Sigmoid colon (tissue), 7 donors: ENCODE measurements around the gene ABHD2. TPM values are rescaled to one million over a fixed set of nuclear protein-coding genes. Genes with fewer than 3 reads are reported as not detected.

ENCODE experiments used
- DNase-seq: peaks from one replicate; pipeline ENCODE4 v3.0.0-alpha.2; 2019
- H3K27ac ChIP-seq, 4 donors: fragments of 200-600 bp; sonication (generic); one replicate each; pipeline ENCODE4 v1.5.1; 2016 to 2019; ENCODE audit warnings: mild to moderate bottlenecking in 1 of 4
- H3K27me3 ChIP-seq, 3 donors: fragments of 200-600 bp; sonication (generic); one replicate each; pipeline ENCODE4 v1.5.1; 2019; ENCODE audit warnings: mild to moderate bottlenecking in 1 of 3
- H3K36me3 ChIP-seq, 4 donors: fragments of 200-600 bp; sonication (generic); one replicate each; pipeline ENCODE4 v1.5.1; 2016 to 2019
- H3K4me1 ChIP-seq, 4 donors: fragments of 200-600 bp; sonication (generic); one replicate each; pipeline ENCODE4 v1.5.1; 2017 to 2019
- H3K4me3 ChIP-seq, 4 donors: fragments of 200-600 bp; sonication (generic); one replicate each; pipeline ENCODE4 v1.5.1; 2017 to 2019; ENCODE audit warnings: mild to moderate bottlenecking in 2 of 4, moderate library complexity in 1 of 4
- H3K9me3 ChIP-seq, 4 donors: fragments of 200-600 bp in 3 of 4; sonication (generic) in 3 of 4; one replicate each; pipeline versions ENCODE4 v1.5.1 to v1.6.1; 2013 to 2019
- CTCF ChIP-seq, 4 experiments: fragments of 450-650 bp in 3 of 4; fragments of 200-600 bp in 1 of 4; IDR thresholded peaks; one replicate each; pipeline ENCODE4 v1.5.1; 2016 to 2019; ENCODE audit warnings: antibody characterized with exemption in 4 of 4, mild to moderate bottlenecking in 3 of 4, moderate library complexity in 2 of 4
- EP300 ChIP-seq, 4 donors: sonication (generic); formaldehyde crosslinking; IDR thresholded peaks; one replicate each; pipeline ENCODE4 v1.6.1; 2017; ENCODE audit warnings: antibody characterized with exemption in 4 of 4
- POLR2A ChIP-seq, 2 donors: fragments of 450-650 bp; IDR thresholded peaks; one replicate each; pipeline ENCODE4 v1.6.1; 2016; ENCODE audit warnings: antibody characterized with exemption in 2 of 2, mild to moderate bottlenecking in 2 of 2, moderate library complexity in 2 of 2
- POLR2AphosphoS5 ChIP-seq, 4 donors: sonication (generic); formaldehyde crosslinking; IDR thresholded peaks; one replicate each; pipeline ENCODE4 v1.6.1; 2017; ENCODE audit warnings: antibody characterized with exemption in 4 of 4
- WGBS, 2 donors: extraction: QIAGEN DNeasy Blood & Tissue Kit; methylation state at CpG; one replicate each; pipeline ENCODE4 v1.1.7; 2013; 5-methylcytosine and 5-hydroxymethylcytosine counted together
- intact Hi-C: fragments of 100-400 bp; cut with DNase I; formaldehyde crosslinking; loops from one replicate; pipeline ENCODE4 v1.15.1; 2023
- polyA plus RNA-seq, 3 donors: library from polyadenylated mRNA; stranded (reverse); fragments of 200-250 nt; gene quantifications; one replicate each; pipeline ENCODE4 v1.2.3, GENCODE V29; 2013
- total RNA-seq, 4 donors: library from RNA; depleted of rRNA; stranded (reverse); fragments of >200 nt; gene quantifications; one replicate each; pipeline ENCODE4 v1.1.0, GENCODE V29; 2016
- donor health status: healthy with polysubstance abuse.
- donor health status: Bipolar disorder and iron deficiency.
- donor health status: healthy.

Gene ABHD2
- total RNA-seq (10 to 100 TPM; 32.9 to 81.5 (median 49.0) TPM), polyA plus RNA-seq (10 to 100 TPM in 1 of 3 donors, 1 to 10 TPM in 2; 1.8 to 27.7 (median 4.2) TPM)

- peak; percentile 100 for DNase-seq
- Histone ChIP-seq H3K4me3 (peak within 1 kb of the TSS; percentile 72 to 97 (median 88)), H3K27me3 (no peaks in the 10 kb centered on the region), H3K9me3 (no peaks in the 10 kb centered on the region), H3K27ac (peak within 1 kb of the TSS; percentile 94 to 98 (median 96)), H3K36me3 (no peaks in the 10 kb centered on the region), H3K4me1 (peaks cover 0 to 75% (median 67%) of the 10 kb centered on the region in 4 donors)
- WGBS, 2 donors, result 0 to 1% methylated on average over 51 of the region's 51 CpGs
- intact Hi-C loops, result no loop called here
- TF ChIP-seq POLR2AphosphoS5 (IDR thresholded peaks at IDR 0.05) (peak; percentile 90 to 97 (median 94)), EP300 (IDR thresholded peaks at IDR 0.05) (peak in 2 of 4 donors; percentile 2 to 33), CTCF (IDR thresholded peaks at IDR 0.05) (no peak), POLR2A (IDR thresholded peaks at IDR 0.05) (peak; percentile 87 to 95)
Observed at GRCh38 chr15:89087830-89088604, at the start of gene ABHD2. Gene ABHD2 (plus strand): TSS chr15:89088456. CDS start chr15:89116328, 27,872 bp downstream.

GRCh38 chr15:89039142-89039541 is 49.1 kb upstream of the ABHD2 start:
- peak overlapping the region in 1 of 4 donors; percentile 67 for H3K27ac ChIP-seq

GRCh38 chr15:89041507-89041906 is 46.7 kb upstream of the ABHD2 start:
- H3K4me1 ChIP-seq, result peaks cover 0 to 18% (median 9%) of the 10 kb centered on the region in 4 donors
- no peak for DNase-seq
- WGBS, 2 donors, result 85 to 88% methylated on average over 5 of the region's 5 CpGs
- no peak overlapping the region for H3K4me3 ChIP-seq
- no peaks in the 10 kb centered on the region for H3K36me3 ChIP-seq
- intact Hi-C loops, result no loop called here
- H3K27me3 ChIP-seq, result no peaks in the 10 kb centered on the region
- H3K9me3 ChIP-seq, result no peaks in the 10 kb centered on the region
- TF ChIP-seq POLR2AphosphoS5 (IDR thresholded peaks at IDR 0.05), result no peak
- no peak for TF ChIP-seq EP300 (IDR thresholded peaks at IDR 0.05)
- no peak for TF ChIP-seq CTCF (IDR thresholded peaks at IDR 0.05)
- TF ChIP-seq POLR2A (IDR thresholded peaks at IDR 0.05), result no peak
- H3K27ac ChIP-seq, result peak overlapping the region in 3 of 4 donors; percentile 12 to 67 (median 22)

More at GRCh38 chr15:89039142-89039541, 49.1 kb upstream of the ABHD2 start:
- WGBS, 2 donors, result 53 to 72% methylated on average over 5 of the region's 5 CpGs
- Histone ChIP-seq H3K4me3 (no peak overlapping the region), H3K36me3 (no peaks in the 10 kb centered on the region), H3K4me1 (peaks cover 0 to 18% (median 9%) of the 10 kb centered on the region in 4 donors), H3K9me3 (no peaks in the 10 kb centered on the region), H3K27me3 (peaks cover 0 to 5% (median 0%) of the 10 kb centered on the region in 3 donors)
- TF ChIP-seq EP300 (IDR thresholded peaks at IDR 0.05), result no peak
- TF ChIP-seq POLR2AphosphoS5 (IDR thresholded peaks at IDR 0.05), result no peak
- no peak for DNase-seq
- intact Hi-C loops, result no loop called here

- no peaks in the 10 kb centered on the region for H3K36me3 ChIP-seq
- H3K27me3 ChIP-seq, result no peaks in the 10 kb centered on the region
- H3K27ac ChIP-seq, result peak overlapping the region in 1 of 4 donors; percentile 67
- DNase-seq, result no peak
- peaks cover 0 to 18% (median 9%) of the 10 kb centered on the region in 4 donors for H3K4me1 ChIP-seq
- H3K9me3 ChIP-seq, result no peaks in the 10 kb centered on the region
- no peak overlapping the region for H3K4me3 ChIP-seq
- 88 to 89% methylated on average over 5 of the region's 5 CpGs for WGBS, 2 donors
- TF ChIP-seq POLR2A (IDR thresholded peaks at IDR 0.05) (no peak), EP300 (IDR thresholded peaks at IDR 0.05) (no peak), POLR2AphosphoS5 (IDR thresholded peaks at IDR 0.05) (no peak), CTCF (IDR thresholded peaks at IDR 0.05) (no peak)
- intact Hi-C loops, result no loop called here
Observed at GRCh38 chr15:89042387-89042786, 45.9 kb upstream of the ABHD2 start.
